Skeletal muscle tissue (tissue), 4 donors: Measurements from ENCODE around the gene DAP. TPM values are rescaled to one million over a fixed set of nuclear protein-coding genes. Genes with fewer than 3 reads are reported as not detected.
"Not testable (repeated sequence)": the region's sequence is repeated elsewhere in the genome, so short reads cannot be mapped to it uniquely, and the experiment has no call there.

ENCODE experiments used
- H3K27ac ChIP-seq: one replicate; pipeline ENCODE4 v1.7.0; 2013; ENCODE audit warnings: mild to moderate bottlenecking, low read depth, low read length, inconsistent platforms
- H3K27me3 ChIP-seq, 3 donors: one replicate each; pipeline ENCODE4 v1.7.0; 2013; ENCODE audit warnings: low read length in 3 of 3; ENCODE audit not compliant: control insufficient read depth in 3 of 3, insufficient read depth in 3 of 3
- H3K36me3 ChIP-seq, 3 donors: one replicate each; pipeline ENCODE4 v1.7.0; 2013; ENCODE audit warnings: low read length in 3 of 3; ENCODE audit not compliant: control insufficient read depth in 3 of 3, insufficient read depth in 3 of 3
- H3K4me1 ChIP-seq, 3 donors: one replicate each; pipeline ENCODE4 v1.7.0; 2013; ENCODE audit warnings: low read length in 3 of 3, mild to moderate bottlenecking in 3 of 3; ENCODE audit not compliant: control insufficient read depth in 3 of 3, insufficient read depth in 3 of 3
- H3K4me3 ChIP-seq, 3 donors: one replicate each; pipeline ENCODE4 v1.7.0; 2013; ENCODE audit warnings: low read length in 3 of 3
- H3K9ac ChIP-seq, 3 donors: one replicate each; pipeline ENCODE4 v1.7.0; 2013; ENCODE audit warnings: low read length in 3 of 3, mild to moderate bottlenecking in 3 of 3, moderate library complexity in 2 of 3, low read depth in 1 of 3
- H3K9me3 ChIP-seq, 3 donors: one replicate each; pipeline ENCODE4 v1.7.0; 2013; ENCODE audit warnings: low read length in 3 of 3; ENCODE audit not compliant: control insufficient read depth in 3 of 3
- total RNA-seq: library from RNA; depleted of rRNA; stranded (reverse); fragments of >200 nt; gene quantifications from one replicate; pipeline ENCODE4 v1.2.3, GENCODE V29; 2014
- donor health status: Osteomylitis.

The DAP gene
- total RNA-seq, 1 donor from 2014 or later: 18.3 TPM

DNA sequence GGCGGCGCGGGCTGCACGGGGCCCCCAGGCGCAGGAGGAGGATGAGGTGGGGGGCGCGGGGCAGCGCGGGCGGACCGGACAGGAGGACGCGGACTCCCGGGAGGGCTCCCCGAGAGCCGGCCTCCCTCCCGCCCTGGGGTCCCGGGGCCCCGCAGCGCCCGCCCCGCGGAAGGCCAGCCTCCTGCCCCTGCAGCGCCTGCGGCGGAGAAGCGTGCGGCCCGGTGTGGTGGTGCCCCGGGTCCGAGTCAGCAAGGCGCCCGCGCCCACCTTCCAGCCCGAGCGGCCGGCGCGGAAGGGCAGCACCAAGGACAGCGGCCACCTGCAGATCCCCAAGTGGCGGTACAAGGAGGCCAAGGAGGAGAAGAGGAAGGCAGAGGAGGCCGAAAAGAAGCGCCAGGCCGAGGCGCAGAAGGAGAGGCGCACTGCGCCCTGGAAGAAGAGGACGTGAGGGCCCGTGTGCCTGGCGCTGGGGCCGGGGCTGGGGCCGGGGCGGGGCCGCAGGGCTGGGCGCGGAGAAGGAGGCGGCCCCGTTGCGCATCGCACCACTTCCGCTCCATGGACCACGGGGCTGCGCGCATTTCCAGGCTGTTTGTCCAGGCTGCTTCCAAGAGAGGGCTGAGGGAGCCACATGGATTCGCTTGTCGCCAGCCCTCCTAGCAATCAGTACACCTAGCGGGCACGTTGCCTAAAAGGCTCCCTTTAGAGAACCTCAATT, 111.2 kb downstream of the DAP start:
- Histone ChIP-seq H3K27me3 (no peaks in the 10 kb centered on the region), H3K9me3 (no peaks in the 10 kb centered on the region), H3K27ac (no peak overlapping the region), H3K9ac (no peak overlapping the region), H3K36me3 (no peaks in the 10 kb centered on the region), H3K4me3 (no peak overlapping the region), H3K4me1 (peaks cover 5 to 14% (median 11%) of the 10 kb centered on the region in 3 donors)

- Histone ChIP-seq H3K27me3 (no peaks in the 10 kb centered on the region), H3K36me3 (no peaks in the 10 kb centered on the region), H3K27ac (no peak overlapping the region), H3K4me3 (no peak overlapping the region), H3K9ac (no peak overlapping the region), H3K4me1 (peaks cover 5 to 14% (median 10%) of the 10 kb centered on the region in 3 donors), H3K9me3 (no peaks in the 10 kb centered on the region)
Measured at GRCh38 chr5:10648806-10649665, 112.0 kb downstream of the DAP start.

- Histone ChIP-seq H3K36me3 (no peaks in the 10 kb centered on the region), H3K27me3 (no peaks in the 10 kb centered on the region), H3K9ac (no peak overlapping the region), H3K4me1 (peaks cover under 1 to 6% (median 4%) of the 10 kb centered on the region in 3 donors), H3K9me3 (no peaks in the 10 kb centered on the region), H3K4me3 (no peak overlapping the region), H3K27ac (no peak overlapping the region)
Measured at GRCh38 chr5:10647640-10648039, 113.4 kb downstream of the DAP start.

- no peaks in the 10 kb centered on the region for H3K4me1 ChIP-seq
- H3K36me3 ChIP-seq: no peaks in the 10 kb centered on the region
- H3K9ac ChIP-seq: no peak overlapping the region
- no peaks in the 10 kb centered on the region for H3K9me3 ChIP-seq
- no peaks in the 10 kb centered on the region for H3K27me3 ChIP-seq
- no peak overlapping the region for H3K4me3 ChIP-seq
- H3K27ac ChIP-seq: no peak overlapping the region
Measured at GRCh38 chr5:10645671-10646070, 115.4 kb downstream of the DAP start.

DNA sequence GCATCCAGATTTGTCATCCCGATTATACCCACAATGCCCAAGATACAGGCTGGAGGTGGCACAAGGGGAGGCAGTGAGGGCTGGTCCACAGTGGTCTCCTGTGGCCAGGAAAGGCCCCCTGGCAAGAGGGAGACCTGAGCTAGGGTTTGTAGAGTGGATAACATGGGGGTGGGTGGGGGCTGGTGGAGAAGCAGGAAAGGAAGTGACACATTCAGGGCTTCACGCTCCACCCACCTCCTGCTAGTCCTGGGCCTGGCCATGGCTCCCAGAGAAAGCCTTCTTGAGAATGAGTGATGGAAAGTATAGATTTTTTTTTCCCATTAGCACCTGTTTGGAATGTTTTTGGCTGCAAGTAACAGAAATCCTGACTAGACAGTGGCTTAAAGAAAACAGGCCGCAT, 115.9 kb downstream of the DAP start:
- Histone ChIP-seq H3K4me1 (no peaks in the 10 kb centered on the region), H3K27me3 (no peaks in the 10 kb centered on the region), H3K9ac (no peak overlapping the region), H3K36me3 (no peaks in the 10 kb centered on the region), H3K9me3 (peaks cover 0 to under 1% (median 0%) of the 10 kb centered on the region in 3 donors), H3K4me3 (no peak overlapping the region), H3K27ac (no peak overlapping the region)

DNA sequence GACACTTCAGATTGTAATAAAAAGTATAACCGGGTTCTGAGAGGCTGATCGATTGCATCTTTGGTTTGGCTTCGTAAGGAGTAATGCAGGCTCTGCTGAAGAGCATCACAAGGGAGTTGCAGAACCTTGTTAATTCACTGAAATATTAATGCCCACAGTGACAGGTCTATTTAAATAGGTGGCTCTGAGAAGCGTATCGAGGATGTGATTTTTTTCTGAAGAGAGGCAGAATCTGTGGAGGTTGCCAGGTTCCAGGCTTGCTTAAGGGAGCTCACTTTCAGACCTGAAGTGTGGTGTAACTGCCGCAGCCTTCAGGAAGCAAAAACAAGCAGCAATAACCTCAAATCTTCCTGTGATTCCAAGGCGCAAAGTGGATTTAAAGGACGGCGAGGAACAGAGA, 116.8 kb downstream of the DAP start:
- no peak overlapping the region for H3K9ac ChIP-seq

GRCh38 chr5:10642367-10642766, 118.7 kb downstream of the DAP start:
- H3K27ac ChIP-seq: no peak overlapping the region
- H3K4me3 ChIP-seq: no peak overlapping the region
- no peak overlapping the region for H3K9ac ChIP-seq
- H3K27me3 ChIP-seq: no peaks in the 10 kb centered on the region
- peaks cover 0 to 4% (median 0%) of the 10 kb centered on the region in 3 donors for H3K9me3 ChIP-seq
- H3K36me3 ChIP-seq: peaks cover 0 to 4% (median 3%) of the 10 kb centered on the region in 3 donors
- H3K4me1 ChIP-seq: no peaks in the 10 kb centered on the region

More for the DNA sequence above, 116.8 kb downstream of the DAP start:
- Histone ChIP-seq H3K4me1 (no peaks in the 10 kb centered on the region), H3K27me3 (no peaks in the 10 kb centered on the region), H3K9me3 (peaks cover 0 to 4% (median 0%) of the 10 kb centered on the region in 3 donors), H3K36me3 (no peaks in the 10 kb centered on the region), H3K27ac (no peak overlapping the region), H3K4me3 (no peak overlapping the region)

DNA sequence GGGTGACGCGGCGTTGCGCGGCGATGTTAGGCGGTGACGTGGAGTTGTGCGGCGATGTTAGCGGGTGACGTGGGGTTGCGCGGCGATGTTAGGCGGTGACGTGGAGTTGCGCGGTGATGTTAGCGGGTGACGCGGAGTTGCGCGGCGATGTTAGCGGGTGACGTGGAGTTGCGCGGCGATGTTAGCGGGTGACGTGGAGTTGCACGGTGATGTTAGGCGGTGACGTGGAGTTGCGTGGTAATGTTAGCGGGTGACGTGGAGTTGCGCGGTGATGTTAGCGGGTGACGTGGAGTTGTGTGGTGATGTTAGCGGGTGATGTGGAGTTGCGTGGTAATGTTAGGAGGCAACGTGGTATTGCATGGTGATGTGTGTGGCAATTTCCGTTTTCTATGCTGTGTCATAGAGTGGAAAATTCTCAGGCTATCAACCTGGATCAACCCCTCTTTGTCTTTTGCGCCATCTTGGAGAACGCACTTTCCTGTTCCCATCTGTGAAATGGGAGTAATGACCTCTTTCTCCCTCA, 121.1 kb downstream of the DAP start:
- Histone ChIP-seq H3K4me1 (no peaks in the 10 kb centered on the region), H3K36me3 (peaks cover 0 to 4% (median 3%) of the 10 kb centered on the region in 3 donors), H3K4me3 (no peak overlapping the region), H3K9ac (no peak overlapping the region), H3K27me3 (peaks cover 0 to 4% (median 2%) of the 10 kb centered on the region in 3 donors), H3K27ac (no peak overlapping the region), H3K9me3 (peaks cover 0 to 4% (median 0%) of the 10 kb centered on the region in 3 donors)

- H3K9ac ChIP-seq, H3K4me1 ChIP-seq, H3K27me3 ChIP-seq, H3K36me3 ChIP-seq, H3K27ac ChIP-seq, H3K4me3 ChIP-seq, H3K9me3 ChIP-seq: not testable (repeated sequence)
Measured at GRCh38 chr5:10638723-10639122, 122.3 kb downstream of the DAP start.

DNA sequence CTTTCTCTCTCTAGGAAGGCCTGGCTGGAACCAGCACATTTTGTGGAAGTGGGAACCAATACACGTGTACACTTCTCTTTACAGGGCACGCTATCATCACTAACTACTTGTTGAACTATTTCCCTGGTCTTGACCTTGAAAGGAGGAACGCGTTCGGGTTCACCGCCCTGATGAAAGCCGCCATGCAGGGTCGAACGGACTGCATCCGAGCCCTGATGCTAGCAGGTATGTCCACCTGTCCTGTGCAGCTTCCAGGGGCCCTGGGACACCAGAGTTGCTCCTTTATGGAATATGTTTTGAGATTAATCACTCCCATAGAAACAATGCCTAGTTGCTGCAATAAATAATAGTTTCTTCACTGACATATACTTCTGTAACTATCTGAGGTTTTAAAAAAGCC, 123.1 kb downstream of the DAP start:
- Histone ChIP-seq H3K9me3 (peaks cover 0 to 4% (median 0%) of the 10 kb centered on the region in 3 donors), H3K27me3 (peaks cover 0 to 4% (median 2%) of the 10 kb centered on the region in 3 donors), H3K27ac (no peak overlapping the region), H3K36me3 (peaks cover 0 to 4% (median 3%) of the 10 kb centered on the region in 3 donors), H3K9ac (no peak overlapping the region), H3K4me1 (no peaks in the 10 kb centered on the region), H3K4me3 (no peak overlapping the region)
